GM12801 (cell line): ENCODE data around the gene KCNRG.

ENCODE experiments used
- CTCF ChIP-seq: IDR thresholded peaks from one replicate; pipeline ENCODE4 v1.5.1; 2011; ENCODE audit warnings: control low read depth; ENCODE audit not compliant: insufficient read length; ENCODE audit errors: extremely low read depth

Gene KCNRG

GRCh38 chr13:50038266-50038665 is 23.0 kb downstream of the KCNRG start:
- TF ChIP-seq CTCF: no peak

- no peak for TF ChIP-seq CTCF
Observed at GRCh38 chr13:50052478-50052877, 37.2 kb downstream of the KCNRG start.

- no peak for TF ChIP-seq CTCF
Observed at GRCh38 chr13:50053844-50054243, 38.6 kb downstream of the KCNRG start.

- no peak for TF ChIP-seq CTCF
Observed at GRCh38 chr13:50055454-50055853, 40.2 kb downstream of the KCNRG start.

- TF ChIP-seq CTCF: no peak
Observed at GRCh38 chr13:50060718-50061117, 45.5 kb downstream of the KCNRG start.

GRCh38 chr13:50065712-50066111 is 50.5 kb downstream of the KCNRG start:
- TF ChIP-seq CTCF: no peak

- no peak for TF ChIP-seq CTCF
Observed at GRCh38 chr13:50068508-50068907, 53.3 kb downstream of the KCNRG start.

- no peak for TF ChIP-seq CTCF
Observed at GRCh38 chr13:50069261-50069660, 54.0 kb downstream of the KCNRG start.
